GM19467 (cell line): Measurements from ENCODE around the gene ZNF823.

Source experiments
- ATAC-seq: cut with Tn5 transposase; IDR thresholded peaks from one replicate; pipeline ENCODE4 v1.9.1; 2021; ENCODE audit warnings: mild to moderate bottlenecking, moderate library complexity; ENCODE audit not compliant: unreplicated experiment

ZNF823 gene

GRCh38 chr19:11737964-11738745 is 591 bp downstream of the ZNF823 start:
- ATAC-seq, result peak; percentile 26

- no peak for ATAC-seq
Measured at GRCh38 chr19:11736696-11737095, 2.0 kb downstream of the ZNF823 start.

GRCh38 chr19:11735375-11735774 is 3.4 kb downstream of the ZNF823 start:
- no peak for ATAC-seq

DNA sequence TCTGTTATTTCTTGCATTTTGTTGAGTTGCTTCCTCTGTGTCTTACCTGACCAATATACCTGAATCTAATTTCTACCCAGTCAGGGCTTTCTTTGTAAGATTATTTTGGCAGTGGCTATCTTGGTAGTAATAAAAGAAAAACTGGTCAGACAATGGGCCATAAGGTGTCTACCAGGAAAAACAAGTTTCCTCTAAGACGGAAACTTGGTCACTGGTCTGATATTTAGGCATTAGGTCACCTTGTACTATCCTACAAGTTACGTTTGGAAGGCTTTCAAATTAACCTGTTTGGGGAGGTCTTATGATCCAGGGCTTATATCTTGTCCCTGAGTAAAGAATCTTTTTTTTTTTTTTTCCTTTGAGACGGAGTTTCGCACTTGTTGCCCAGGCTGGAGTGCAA is 9.2 kb downstream of the ZNF823 start:
- no peak for ATAC-seq

- no peak for ATAC-seq
Measured at GRCh38 chr19:11722414-11722813, 16.3 kb downstream of the ZNF823 start.

DNA sequence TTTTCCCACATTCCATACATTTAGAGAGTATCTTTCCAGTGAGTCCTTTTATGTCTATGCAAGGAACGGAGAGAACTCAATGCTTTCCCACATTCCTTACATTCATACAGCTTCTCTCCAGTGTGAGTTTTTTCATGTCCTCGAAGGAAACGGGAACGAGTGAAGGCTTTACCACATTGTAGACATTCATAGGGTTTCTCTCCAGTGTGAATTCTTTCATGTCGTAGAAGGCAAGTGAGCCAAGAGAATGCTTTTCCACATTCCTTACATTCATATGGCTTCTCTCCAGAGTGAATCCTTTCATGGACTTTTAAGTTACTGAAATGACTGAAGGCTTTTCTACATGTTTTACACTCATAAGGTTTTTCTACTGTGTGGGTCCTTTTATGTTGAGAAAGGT is 17.1 kb downstream of the ZNF823 start:
- ATAC-seq, result no peak

- no peak for ATAC-seq
Measured at GRCh38 chr19:11710313-11710712, 28.4 kb downstream of the ZNF823 start.

GRCh38 chr19:11708457-11708856 is 30.3 kb downstream of the ZNF823 start:
- no peak for ATAC-seq

DNA sequence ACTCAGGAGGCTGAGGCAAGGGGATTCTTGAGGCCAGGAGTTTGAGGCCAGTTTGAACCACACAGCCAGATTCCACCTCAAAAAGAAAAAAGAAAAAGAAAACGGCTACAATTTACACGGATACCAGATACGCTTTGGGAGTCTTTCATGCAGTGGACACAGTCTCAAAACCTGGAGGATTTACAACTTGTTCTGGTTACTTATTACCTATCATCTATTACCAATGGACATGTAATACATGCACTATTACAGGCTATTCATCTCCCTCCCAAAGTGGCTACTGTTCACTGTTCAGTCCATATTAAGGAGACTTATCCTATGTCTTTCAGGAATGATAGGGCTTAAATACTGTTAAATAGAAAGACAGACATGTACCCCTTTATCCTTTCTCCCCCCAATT is 33.3 kb downstream of the ZNF823 start:
- ATAC-seq, result no peak

GRCh38 chr19:11704626-11705025 is 34.1 kb downstream of the ZNF823 start:
- ATAC-seq, result no peak

GRCh38 chr19:11699931-11700794 is 38.6 kb downstream of the ZNF823 start:
- no peak for ATAC-seq

DNA sequence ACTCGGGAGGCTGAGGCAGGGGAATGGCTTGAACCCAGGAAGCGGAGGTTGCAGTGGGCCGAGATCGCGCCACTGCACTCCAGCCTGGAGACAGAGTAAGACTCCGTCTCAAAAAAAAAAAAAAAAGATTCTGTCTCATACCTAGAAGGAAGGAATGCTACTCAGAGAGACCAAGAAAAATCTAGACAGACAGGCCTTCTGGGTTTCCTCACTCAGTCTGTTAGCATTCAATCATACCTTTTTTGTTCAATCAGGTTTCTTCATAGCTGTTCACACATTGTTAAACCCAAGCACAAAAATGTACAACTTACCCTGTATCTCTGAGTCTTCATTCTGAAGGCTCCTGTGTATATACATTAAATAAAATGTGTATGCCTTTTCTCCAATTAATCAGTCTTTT is 40.5 kb downstream of the ZNF823 start:
- ATAC-seq, result no peak

DNA sequence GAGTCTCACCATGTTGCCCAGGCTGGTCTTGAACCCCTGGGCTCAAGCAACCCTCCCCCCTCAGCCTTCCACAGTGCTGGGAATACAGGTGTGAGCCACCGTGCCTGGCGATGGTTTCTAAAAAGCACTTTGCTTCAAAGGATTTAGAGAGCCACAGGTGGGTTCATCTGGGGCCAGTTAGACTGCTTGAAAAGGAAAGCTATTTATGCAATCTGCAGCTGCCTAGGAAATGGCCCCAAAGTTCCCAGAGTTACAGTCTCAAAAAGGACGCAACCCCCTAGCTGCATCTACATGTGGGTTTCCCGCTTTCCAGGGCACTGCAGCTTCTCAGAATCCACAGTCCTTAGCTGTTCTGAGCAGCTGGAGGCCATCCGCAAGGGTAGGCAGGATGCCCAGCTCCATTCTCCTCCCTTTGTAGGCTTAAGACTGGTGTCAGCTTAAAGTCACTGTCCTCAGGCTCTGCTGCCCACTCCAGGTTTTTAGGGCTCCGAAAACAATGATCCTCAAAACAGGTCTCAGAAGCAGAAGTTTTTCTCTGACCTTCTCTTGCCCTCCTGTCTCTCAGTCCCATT is 41.4 kb downstream of the ZNF823 start:
- no peak for ATAC-seq

- no peak for ATAC-seq
Measured at GRCh38 chr19:11694533-11695439, 44.0 kb downstream of the ZNF823 start.

DNA sequence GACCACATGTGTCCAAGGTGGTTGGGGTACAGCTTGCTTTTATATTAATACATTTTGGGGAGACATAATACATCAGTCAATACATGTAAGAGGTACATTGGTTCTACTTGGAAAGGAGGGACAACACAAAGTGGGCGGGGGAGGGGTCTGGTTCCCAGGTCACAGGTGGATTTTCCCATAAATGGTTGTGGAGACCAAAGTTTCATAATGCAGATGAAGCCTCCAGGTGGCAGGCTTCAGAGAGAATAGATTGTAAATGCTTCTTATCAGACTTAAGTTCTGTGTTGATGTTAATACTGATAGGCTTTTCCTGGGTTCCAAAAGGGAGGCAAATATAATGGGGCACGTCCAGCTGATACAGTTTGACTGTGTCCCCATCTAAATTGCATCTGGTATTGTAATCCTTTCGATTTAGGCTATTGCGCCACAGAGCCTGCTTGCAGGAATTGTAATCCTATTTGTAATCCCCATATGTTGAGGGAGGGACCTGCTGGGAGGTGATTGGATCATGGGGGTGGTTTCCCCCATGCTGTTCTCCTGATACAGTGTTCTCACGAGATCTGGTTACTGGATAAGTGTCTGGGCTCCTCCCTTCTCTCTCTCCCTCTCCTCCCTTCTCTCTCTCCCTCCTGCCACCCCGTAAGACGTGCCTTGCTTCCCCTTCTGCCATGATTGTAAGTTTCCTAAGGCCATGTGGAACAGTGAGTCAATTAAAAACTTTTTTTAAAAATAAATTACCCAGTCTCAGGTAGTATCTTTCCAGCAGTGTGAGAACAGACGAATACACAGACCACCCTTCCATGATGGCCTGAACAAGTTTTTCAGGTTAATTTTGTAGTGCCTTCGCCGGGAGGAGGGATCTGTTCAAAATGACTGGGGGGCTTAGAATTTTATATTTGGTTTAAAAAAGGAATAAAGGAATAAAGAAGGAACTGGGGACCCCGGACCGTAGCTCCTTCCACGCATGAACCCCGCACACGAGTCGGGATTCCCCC is 44.9 kb downstream of the ZNF823 start:
- no peak for ATAC-seq

DNA sequence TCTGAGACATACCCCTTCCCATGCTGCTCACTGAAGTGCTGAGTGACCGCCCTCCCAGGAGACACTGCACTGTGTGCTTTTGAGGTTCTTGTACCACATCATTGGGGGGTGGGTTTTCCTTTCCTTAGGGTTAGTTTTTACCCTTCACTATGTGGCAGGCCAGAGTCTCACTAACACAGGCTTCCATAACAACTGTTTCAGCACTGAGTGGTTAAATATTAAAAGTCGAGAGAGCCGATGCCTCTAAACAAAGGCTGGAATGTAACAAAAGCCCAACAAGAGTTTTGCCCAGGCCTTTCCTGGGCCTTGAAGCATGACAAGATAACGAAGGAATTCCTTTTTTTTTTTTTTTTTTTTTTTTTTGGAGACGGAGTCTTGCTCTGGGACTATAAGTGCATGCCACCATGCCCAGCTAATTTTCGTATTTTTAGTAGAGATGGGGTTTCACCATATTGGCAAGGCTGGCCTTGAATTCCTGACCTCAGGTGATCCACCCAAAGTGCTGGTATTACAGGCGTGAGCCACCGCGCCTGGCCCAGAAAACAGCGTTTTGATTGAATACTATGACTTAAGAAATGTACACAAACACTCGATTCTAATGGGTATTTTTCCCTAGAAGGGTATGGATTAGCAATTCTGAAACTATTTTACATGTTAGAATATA is 46.5 kb downstream of the ZNF823 start:
- no peak for ATAC-seq

DNA sequence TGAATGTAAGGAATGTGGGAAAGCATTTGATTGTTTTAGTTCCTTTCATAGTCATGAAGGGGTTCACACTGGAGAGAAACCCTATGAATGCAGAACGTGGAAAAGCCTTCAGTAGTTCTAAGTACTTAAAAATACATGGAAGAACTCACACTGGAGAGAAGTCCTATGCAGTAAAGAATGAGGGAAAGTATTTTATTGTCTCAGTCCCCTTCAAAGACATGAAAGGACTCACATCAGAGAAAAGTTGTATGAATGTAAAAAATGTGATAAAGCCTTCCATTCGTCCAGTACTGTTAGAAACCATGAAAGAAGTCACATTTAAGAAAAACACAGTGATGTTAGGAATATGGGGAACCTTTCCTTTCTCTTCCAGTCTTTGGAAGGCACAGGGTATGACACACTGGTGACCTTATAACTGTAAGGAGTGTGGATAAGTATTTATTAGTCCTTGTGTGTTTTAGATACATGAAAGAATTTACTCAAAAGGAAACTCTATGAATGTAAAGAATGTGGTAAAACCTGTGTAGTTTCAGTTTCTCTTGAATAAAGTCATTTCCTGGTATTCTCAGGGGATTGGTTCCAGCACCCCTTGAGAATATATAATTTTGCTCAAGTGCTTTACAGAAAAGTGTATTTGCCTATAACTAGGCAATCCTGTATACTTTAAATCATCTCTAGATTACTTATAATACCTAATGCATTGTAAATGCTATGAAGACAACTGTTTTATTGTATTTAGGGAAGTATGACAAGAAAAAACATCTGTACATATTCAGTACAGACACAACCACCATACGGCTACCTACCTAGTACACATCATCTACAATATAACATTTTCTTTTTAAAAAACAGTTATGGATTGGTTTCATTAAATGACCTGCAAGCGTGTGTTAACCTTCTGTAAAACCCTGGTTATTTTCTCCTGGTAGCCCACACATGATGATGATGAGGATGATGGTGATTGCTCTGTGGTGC is 52.8 kb downstream of the ZNF823 start:
- ATAC-seq, result no peak
